ENCODE results near the gene EXOSC1. TPM values are rescaled to one million over a fixed set of nuclear protein-coding genes. Genes with fewer than 3 reads are reported as not detected.

Gene EXOSC1
- total RNA-seq, 2 experiments from 2014 or later, result 43.3 to 49.2 TPM

- ATAC-seq (no peak), DNase-seq (no peak)
- intact Hi-C loops (cut with micrococcal nuclease), result no loop called here
- no peak for TF ChIP-seq CTCF (IDR thresholded peaks at IDR 0.05)
- Mint-ChIP-seq H3K4me3 (no peak overlapping the region), H3K36me3 (ENCODE audit: low read depth) (peaks cover 43% of the 10 kb centered on the region), H3K9me3 (no peaks in the 10 kb centered on the region), H3K27ac (peak overlapping the region; percentile 66), H3K27me3 (no peaks in the 10 kb centered on the region), H3K4me1 (ENCODE audit: low read depth) (peaks cover 8% of the 10 kb centered on the region)
- ChIA-PET CTCF (interaction anchor here (1.2 kb wide), 1 partner anchor 10 kb away, joined by 4 read pairs; the partner anchor contains the start of genes EXOSC1 and ZDHHC16), POLR2A (interaction anchor here (0.8 to 2.9 kb wide), 5 partner anchors 9 to 32 kb away, joined by 3 to 26 read pairs (median 5); partner anchors contain the start of genes EXOSC1 and ZDHHC16)
Measured at GRCh38 chr10:97435211-97435610, 10.6 kb downstream of the EXOSC1 start.

- ChIA-PET CTCF (interaction anchor here (1.1 to 1.2 kb wide), 2 partner anchors 11 to 27 kb away, joined by 4 to 7 read pairs; partner anchors contain the start of genes EXOSC1 and ZDHHC16), POLR2A (interaction anchor here (0.9 to 2.9 kb wide), 7 partner anchors 9 to 32 kb away, joined by 4 to 26 read pairs (median 7); partner anchors contain the start of genes EXOSC1 and ZDHHC16)
- TF ChIP-seq CTCF (IDR thresholded peaks at IDR 0.05), result no peak
- H3K36me3 Mint-ChIP-seq (ENCODE audit: low read depth), result peaks cover 48% of the 10 kb centered on the region
- H3K27ac Mint-ChIP-seq, result peak overlapping the region; percentile 66
- intact Hi-C loops (cut with micrococcal nuclease), result no loop called here
- H3K27me3 Mint-ChIP-seq, result no peaks in the 10 kb centered on the region
- DNase-seq, result no peak
- H3K4me1 Mint-ChIP-seq (ENCODE audit: low read depth), result peaks cover 7% of the 10 kb centered on the region
- no peaks in the 10 kb centered on the region for H3K9me3 Mint-ChIP-seq
- no peak overlapping the region for H3K4me3 Mint-ChIP-seq
- ATAC-seq, result peak; percentile 56
Measured at GRCh38 chr10:97434557-97434956, 11.2 kb downstream of the EXOSC1 start.

DNA sequence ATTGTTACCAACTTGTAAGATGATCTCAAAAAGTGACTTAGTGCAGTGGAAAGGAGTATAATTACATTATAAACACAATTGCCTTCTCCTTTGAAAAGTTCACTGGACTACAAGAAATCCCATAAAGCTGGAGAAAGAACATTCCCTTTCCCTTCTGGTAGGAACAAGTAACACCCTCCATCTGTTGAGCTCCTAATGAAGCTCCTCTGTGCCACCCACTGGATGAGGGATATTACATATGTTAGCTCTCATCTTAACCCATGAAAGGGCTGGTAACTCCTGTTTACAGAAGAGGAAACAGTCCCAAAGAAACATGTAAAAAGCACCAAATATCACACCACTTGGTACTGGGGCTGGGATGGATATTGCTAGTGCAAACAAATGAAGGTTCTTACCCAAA is 11.8 kb downstream of the EXOSC1 start:
- no peak overlapping the region for H3K4me3 Mint-ChIP-seq
- no peaks in the 10 kb centered on the region for H3K9me3 Mint-ChIP-seq
- peak overlapping the region; percentile 66 for H3K27ac Mint-ChIP-seq
- ChIA-PET POLR2A (interaction anchor here (0.9 to 2.9 kb wide), 6 partner anchors 10 to 33 kb away, joined by 4 to 26 read pairs (median 8); partner anchors contain the start of genes EXOSC1 and ZDHHC16), CTCF (interaction anchor here (0.8 to 1.2 kb wide), 3 partner anchors 12 to 28 kb away, joined by 4 to 7 read pairs (median 5); partner anchors contain the start of genes EXOSC1 and ZDHHC16)
- ATAC-seq, result no peak
- H3K4me1 Mint-ChIP-seq (ENCODE audit: low read depth), result peaks cover 11% of the 10 kb centered on the region
- DNase-seq, result no peak
- no peaks in the 10 kb centered on the region for H3K27me3 Mint-ChIP-seq
- peaks cover 53% of the 10 kb centered on the region for H3K36me3 Mint-ChIP-seq (ENCODE audit: low read depth)
- TF ChIP-seq CTCF (IDR thresholded peaks at IDR 0.05), result no peak
- intact Hi-C loops (cut with micrococcal nuclease), result no loop called here

GRCh38 chr10:97428572-97428981 is 17.2 kb downstream of the EXOSC1 start:
- peaks cover 2% of the 10 kb centered on the region for H3K27me3 Mint-ChIP-seq
- DNase-seq, result no peak
- H3K36me3 Mint-ChIP-seq (ENCODE audit: low read depth), result peaks cover 69% of the 10 kb centered on the region
- no peak for ATAC-seq
- H3K27ac Mint-ChIP-seq, result peak overlapping the region; percentile 92
- H3K4me1 Mint-ChIP-seq (ENCODE audit: low read depth), result peaks cover 29% of the 10 kb centered on the region
- H3K9me3 Mint-ChIP-seq, result no peaks in the 10 kb centered on the region
- peak overlapping the region; percentile 96 for H3K4me3 Mint-ChIP-seq
- intact Hi-C loops (cut with micrococcal nuclease), result loop anchor here (2.0 kb wide), 1 partner anchor 22 kb away; no protein-coding TSS in a partner anchor
- CTCF ChIA-PET, result interaction anchor here (1.3 to 3.2 kb wide), 7 partner anchors 14 to 27 kb away, joined by 4 to 17 read pairs (median 6); partner anchors contain the start of gene RRP12
- POLR2A ChIA-PET, result interaction anchor here (0.6 to 2.7 kb wide), 7 partner anchors 9 to 31 kb away, joined by 3 to 22 read pairs (median 12); no protein-coding TSS in a partner anchor
- no peak for TF ChIP-seq CTCF (IDR thresholded peaks at IDR 0.05)
